Natural killer cell (primary cell): Measurements from ENCODE around the gene KICS2. TPM values are rescaled to one million over a fixed set of nuclear protein-coding genes. Genes with fewer than 3 reads are reported as not detected.

Experiments
- ATAC-seq, 3 donors: fragments of 150-1000 bp in 2 of 3; fragments of 200-7000 bp in 1 of 3; cut with Tn5 transposase; 1 replicate in 1 of 3; 2 replicates in 2 of 3; pipeline ENCODE4 v1.10.0; 2021; ENCODE audit warnings: mild to moderate bottlenecking in 2 of 3, moderate library complexity in 2 of 3
- DNase-seq, 2 donors: peaks; one replicate each; pipeline versions ENCODE4 v3.0.0 to v3.0.0-alpha.2; 2013 to 2021; ENCODE audit warnings: mixed read lengths in 1 of 2
- H3K27ac ChIP-seq: one replicate; pipeline ENCODE4 v1.5.1; 2013; ENCODE audit warnings: mild to moderate bottlenecking, low read length
- H3K27me3 ChIP-seq: one replicate; pipeline ENCODE4 v1.6.1; 2013; ENCODE audit warnings: low read length; ENCODE audit not compliant: control insufficient read depth, insufficient read depth
- H3K36me3 ChIP-seq: one replicate; pipeline ENCODE4 v1.6.1; 2013; ENCODE audit warnings: low read length; ENCODE audit not compliant: control insufficient read depth, insufficient read depth
- H3K4me1 ChIP-seq: one replicate; pipeline ENCODE4 v1.6.1; 2013; ENCODE audit warnings: low read length; ENCODE audit not compliant: control insufficient read depth, insufficient read depth
- H3K4me3 ChIP-seq: one replicate; pipeline ENCODE4 v1.5.1; 2013; ENCODE audit warnings: low read length
- H3K9me3 ChIP-seq: one replicate; pipeline ENCODE4 v1.6.1; 2013; ENCODE audit warnings: low read length; ENCODE audit not compliant: control insufficient read depth, insufficient read depth
- H3K27ac Mint-ChIP-seq, 2 donors: one replicate each; pipeline ENCODE4 v1.8.0; 2022; ENCODE audit warnings: mild to moderate bottlenecking in 2 of 2, mixed read lengths in 2 of 2, moderate library complexity in 1 of 2
- H3K27me3 Mint-ChIP-seq, 2 donors: one replicate each; pipeline ENCODE4 v1.8.0; 2022; ENCODE audit warnings: low read depth in 2 of 2, mixed read lengths in 2 of 2
- H3K36me3 Mint-ChIP-seq: one replicate; pipeline ENCODE4 v1.8.0; 2022; ENCODE audit warnings: mixed read lengths
- H3K4me1 Mint-ChIP-seq, 2 donors: one replicate each; pipeline ENCODE4 v1.8.0; 2022; ENCODE audit warnings: mixed read lengths in 2 of 2
- H3K4me3 Mint-ChIP-seq: one replicate; pipeline ENCODE4 v1.8.0; 2022; ENCODE audit warnings: mild to moderate bottlenecking, moderate library complexity, mixed read lengths
- H3K9me3 Mint-ChIP-seq, 2 donors: one replicate each; pipeline ENCODE4 v1.8.0; 2022; ENCODE audit warnings: mixed read lengths in 2 of 2
- WGBS: methylation state at CpG from one replicate; pipeline ENCODE4 v1.1.7; 2013; ENCODE audit warnings: missing lambda C conversion rate; ENCODE audit not compliant: insufficient coverage; 5-methylcytosine and 5-hydroxymethylcytosine counted together
- intact Hi-C: fragments of 100-400 bp; cut with micrococcal nuclease; formaldehyde crosslinking; loops from one replicate; pipeline ENCODE4 v1.14.2; 2022
- total RNA-seq, 4 donors: library from RNA; stranded (reverse); fragments of 120-200 nt in 1 of 4; gene quantifications; one replicate each; pipeline versions ENCODE4 v1.2.3 to v1.2.4, GENCODE V29; 2013 to 2022
- TF ChIP-seq, protein P1 (sequence below): fragments of 200-600 bp; IDR thresholded peaks from one replicate; pipeline ENCODE4 v1.8.0; 2022; ENCODE audit warnings: antibody characterized with exemption

The KICS2 gene
- total RNA-seq, 3 donors from 2014 or later (not counting 1 experiment from before 2014, with no cell fraction given), result 14.7 to 19.5 (median 15.6) TPM

DNA sequence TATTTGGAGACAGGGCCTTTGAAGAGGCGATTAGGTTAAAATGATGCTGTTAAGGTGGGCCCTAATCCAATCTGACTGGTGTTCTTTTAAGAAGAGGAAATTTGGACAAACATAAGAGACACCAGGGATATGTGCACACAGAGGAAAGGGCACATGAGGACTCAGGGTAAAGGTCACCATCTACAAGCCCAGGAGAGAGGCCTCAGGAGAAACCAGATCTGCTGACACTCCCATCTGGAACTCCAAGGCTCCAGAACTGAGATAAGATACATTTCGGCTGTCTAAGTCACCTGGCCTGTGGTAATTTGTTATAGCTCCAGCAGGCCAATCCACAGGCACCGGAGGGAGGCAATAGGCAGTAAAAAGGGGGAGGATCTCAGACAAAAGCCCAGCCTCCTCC lies 48.6 kb downstream of the KICS2 start:
- no peak overlapping the region for H3K27ac Mint-ChIP-seq
- TF ChIP-seq, protein P1, sequence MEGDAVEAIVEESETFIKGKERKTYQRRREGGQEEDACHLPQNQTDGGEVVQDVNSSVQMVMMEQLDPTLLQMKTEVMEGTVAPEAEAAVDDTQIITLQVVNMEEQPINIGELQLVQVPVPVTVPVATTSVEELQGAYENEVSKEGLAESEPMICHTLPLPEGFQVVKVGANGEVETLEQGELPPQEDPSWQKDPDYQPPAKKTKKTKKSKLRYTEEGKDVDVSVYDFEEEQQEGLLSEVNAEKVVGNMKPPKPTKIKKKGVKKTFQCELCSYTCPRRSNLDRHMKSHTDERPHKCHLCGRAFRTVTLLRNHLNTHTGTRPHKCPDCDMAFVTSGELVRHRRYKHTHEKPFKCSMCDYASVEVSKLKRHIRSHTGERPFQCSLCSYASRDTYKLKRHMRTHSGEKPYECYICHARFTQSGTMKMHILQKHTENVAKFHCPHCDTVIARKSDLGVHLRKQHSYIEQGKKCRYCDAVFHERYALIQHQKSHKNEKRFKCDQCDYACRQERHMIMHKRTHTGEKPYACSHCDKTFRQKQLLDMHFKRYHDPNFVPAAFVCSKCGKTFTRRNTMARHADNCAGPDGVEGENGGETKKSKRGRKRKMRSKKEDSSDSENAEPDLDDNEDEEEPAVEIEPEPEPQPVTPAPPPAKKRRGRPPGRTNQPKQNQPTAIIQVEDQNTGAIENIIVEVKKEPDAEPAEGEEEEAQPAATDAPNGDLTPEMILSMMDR, result no peak
- H3K36me3 Mint-ChIP-seq, result no peaks in the 10 kb centered on the region
- no peak overlapping the region for H3K4me3 ChIP-seq
- H3K27me3 Mint-ChIP-seq, result peaks cover 0 to 2% of the 10 kb centered on the region in 2 donors
- no peaks in the 10 kb centered on the region for H3K9me3 ChIP-seq
- H3K4me3 Mint-ChIP-seq, result no peak overlapping the region
- no peaks in the 10 kb centered on the region for H3K4me1 Mint-ChIP-seq
- H3K36me3 ChIP-seq, result no peaks in the 10 kb centered on the region
- ATAC-seq, result no peak
- H3K27ac ChIP-seq, result no peak overlapping the region
- no peak for DNase-seq
- intact Hi-C loops, result no loop called here
- no peaks in the 10 kb centered on the region for H3K27me3 ChIP-seq
- no peaks in the 10 kb centered on the region for H3K4me1 ChIP-seq
- no peaks in the 10 kb centered on the region for H3K9me3 Mint-ChIP-seq
- 86% methylated on average over 3 of the region's 3 CpGs for WGBS

Other genes starting within 250 kb of the KICS2 start
- not detected for gene C12orf56, start 168.5 kb upstream of the KICS2 start, total RNA-seq
- gene XPOT, start 182.1 kb upstream of the KICS2 start, total RNA-seq, result 10 to 100 TPM; 39.8 to 51.5 (median 45.0) TPM
- gene TBK1, start 229.8 kb upstream of the KICS2 start, total RNA-seq, result 10 to 100 TPM; 48.4 to 57.1 (median 48.8) TPM